ENCODE results near the gene ADAMTSL1.

The ADAMTSL1 gene

GRCh38 chr9:18785604-18786003, 311.7 kb downstream of the ADAMTSL1 start:
- DNase-seq = no peak

GRCh38 chr9:18786196-18786595, 312.2 kb downstream of the ADAMTSL1 start:
- DNase-seq = peak; percentile 23

GRCh38 chr9:18786911-18787650, 313.1 kb downstream of the ADAMTSL1 start:
- DNase-seq = no peak

DNA sequence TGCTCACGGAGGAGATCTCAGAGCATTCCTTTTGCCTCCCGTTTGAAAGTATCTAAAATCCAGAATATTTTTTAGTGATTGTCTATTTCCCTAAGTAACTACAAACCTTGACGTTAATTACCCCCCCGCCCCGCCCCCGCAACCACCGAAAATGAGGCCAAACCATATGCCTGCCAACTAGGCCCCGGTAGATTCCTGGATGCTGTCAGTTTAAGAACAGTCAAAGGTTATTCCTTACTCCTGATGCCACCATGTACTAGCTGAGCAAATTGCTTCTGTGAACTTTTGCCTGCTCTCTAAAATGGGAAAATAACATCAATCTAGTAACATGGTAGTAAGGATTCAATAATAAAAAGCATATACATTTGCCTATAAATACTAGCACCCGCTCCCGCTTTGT, 314.3 kb downstream of the ADAMTSL1 start:
- no peak for DNase-seq

- DNase-seq = no peak
These were observed 317.1 kb downstream of the ADAMTSL1 start for GRCh38 chr9:18791074-18791473.

DNA sequence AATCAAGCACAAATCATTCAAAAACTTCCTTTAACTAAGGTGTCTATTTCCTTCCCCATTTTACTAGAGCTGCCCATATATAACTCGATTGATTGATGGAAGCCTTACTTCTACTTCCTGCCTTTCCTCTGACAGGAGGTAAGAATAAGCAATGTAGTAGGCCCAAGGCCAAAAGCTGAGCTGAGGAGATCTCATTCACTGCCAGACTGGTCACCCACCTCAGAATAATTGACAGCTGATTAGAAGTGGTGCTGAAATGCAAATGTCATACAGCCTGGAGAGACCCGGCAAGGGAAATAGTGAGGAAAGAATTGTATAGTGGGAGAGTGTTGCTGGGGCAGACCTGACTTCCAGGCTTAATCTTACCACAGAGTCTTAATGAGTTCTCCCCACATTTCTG, 319.2 kb downstream of the ADAMTSL1 start:
- no peak for DNase-seq

DNA sequence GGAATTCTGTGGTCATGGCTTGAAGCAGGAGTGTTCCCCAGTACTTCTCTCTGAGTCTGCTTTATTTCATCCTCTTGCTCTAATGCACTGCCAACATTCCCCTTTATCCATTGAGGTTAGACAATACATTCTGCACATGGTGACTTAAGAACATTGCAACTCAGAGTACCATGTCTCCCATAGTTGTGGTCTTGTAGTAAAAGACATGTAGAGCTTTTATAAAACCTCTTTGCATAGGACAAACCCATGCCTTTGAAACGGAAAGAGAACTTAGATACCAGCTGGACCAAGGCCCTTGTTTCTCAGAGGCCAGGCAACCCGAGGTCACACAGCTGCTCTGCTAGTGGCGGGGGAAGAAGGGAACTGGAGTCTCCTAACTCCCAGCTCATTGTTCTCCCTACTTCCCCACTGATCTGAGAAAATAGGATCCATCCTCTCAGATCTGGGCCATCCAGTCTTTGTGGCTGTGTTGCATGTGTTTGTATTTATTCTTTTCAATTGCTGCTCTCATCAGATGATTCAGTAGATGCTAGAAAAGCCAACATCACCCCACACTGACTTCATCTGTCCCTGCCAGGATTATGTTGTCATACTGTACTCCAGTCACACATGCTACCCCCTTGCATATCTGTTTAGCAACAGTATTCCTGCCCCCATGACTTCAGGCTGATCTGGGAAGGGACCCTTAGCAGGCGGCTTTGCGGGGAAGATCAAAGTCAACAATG, 322.2 kb downstream of the ADAMTSL1 start:
- no peak for DNase-seq

GRCh38 chr9:18796696-18797270, 322.8 kb downstream of the ADAMTSL1 start:
- DNase-seq = no peak

GRCh38 chr9:18798106-18798505, 324.2 kb downstream of the ADAMTSL1 start:
- no peak for DNase-seq

DNA sequence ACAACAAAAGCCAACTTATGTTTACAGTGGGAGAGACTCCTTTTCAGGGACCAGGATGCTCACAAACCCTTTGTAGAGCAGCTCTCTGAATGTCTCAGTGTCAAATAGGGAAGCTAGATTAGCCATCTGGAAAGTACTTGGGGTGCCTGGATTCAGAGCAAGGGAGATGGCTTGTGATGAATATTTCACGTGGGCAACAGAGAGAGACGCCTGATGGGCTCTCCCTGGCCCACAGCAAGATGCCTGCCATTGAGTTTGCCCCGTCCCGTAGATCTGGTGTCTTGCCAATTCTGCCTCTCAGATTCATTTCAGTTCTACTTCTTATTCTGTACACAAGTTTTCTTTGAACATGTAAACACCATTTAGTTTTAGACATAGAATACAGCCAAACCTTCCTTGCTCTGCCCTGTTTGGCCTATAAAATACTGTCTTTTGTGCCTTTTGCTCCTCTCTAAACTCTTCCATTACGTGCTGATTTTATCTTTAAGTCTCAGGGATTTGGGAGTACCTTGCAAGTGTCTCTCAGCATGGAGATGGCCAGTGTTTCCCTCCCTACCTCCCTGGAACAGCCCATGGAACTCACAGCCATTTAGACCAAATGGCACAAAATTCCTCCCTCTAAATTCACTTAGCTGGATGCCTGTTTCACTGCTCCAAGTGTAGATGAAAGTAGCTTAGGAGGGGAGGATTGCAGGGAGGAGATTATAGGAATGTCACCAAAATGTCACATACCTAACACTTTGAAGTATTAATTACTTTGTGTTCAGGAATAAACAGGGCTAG, 324.7 kb downstream of the ADAMTSL1 start:
- no peak for DNase-seq

DNA sequence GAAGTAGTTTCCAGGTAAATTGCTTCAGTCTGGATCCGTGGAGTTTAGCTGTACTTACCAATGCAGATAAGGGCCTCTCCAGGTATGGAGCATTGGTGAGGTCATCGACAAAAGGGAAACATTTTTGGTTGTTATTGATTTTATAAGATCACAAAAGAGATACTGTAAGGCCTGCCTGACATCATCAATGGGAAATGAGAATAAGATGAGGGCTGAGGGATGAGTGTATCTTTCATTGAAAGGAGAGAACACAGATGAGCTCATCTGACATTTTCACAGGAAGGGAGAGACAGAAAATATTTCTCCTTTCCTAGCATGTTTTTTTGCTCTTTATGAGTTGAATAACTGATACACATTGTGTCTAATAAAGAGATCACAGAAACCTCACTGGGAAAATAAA, 325.5 kb downstream of the ADAMTSL1 start:
- DNase-seq = no peak

DNA sequence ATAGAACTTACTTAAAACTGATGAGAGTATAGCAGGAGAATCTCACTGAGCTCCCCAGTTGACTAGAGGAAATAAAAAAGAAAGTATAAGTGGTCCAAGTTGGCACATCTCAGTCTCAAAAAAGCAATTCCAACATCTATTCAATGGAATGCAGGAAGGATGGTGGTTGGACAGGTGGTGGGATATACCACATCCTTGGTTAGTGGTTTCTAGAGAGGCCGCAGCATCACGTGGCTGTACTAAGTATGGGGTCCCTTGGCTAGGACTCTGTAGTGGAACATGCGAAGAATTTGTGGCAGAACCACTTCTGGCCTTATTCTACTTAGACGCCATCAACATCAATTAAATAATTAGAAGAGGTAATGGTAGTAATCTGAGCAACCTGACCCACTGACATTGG, 326.6 kb downstream of the ADAMTSL1 start:
- no peak for DNase-seq

- no peak for DNase-seq
These were observed 331.4 kb downstream of the ADAMTSL1 start for GRCh38 chr9:18805386-18805785.

DNA sequence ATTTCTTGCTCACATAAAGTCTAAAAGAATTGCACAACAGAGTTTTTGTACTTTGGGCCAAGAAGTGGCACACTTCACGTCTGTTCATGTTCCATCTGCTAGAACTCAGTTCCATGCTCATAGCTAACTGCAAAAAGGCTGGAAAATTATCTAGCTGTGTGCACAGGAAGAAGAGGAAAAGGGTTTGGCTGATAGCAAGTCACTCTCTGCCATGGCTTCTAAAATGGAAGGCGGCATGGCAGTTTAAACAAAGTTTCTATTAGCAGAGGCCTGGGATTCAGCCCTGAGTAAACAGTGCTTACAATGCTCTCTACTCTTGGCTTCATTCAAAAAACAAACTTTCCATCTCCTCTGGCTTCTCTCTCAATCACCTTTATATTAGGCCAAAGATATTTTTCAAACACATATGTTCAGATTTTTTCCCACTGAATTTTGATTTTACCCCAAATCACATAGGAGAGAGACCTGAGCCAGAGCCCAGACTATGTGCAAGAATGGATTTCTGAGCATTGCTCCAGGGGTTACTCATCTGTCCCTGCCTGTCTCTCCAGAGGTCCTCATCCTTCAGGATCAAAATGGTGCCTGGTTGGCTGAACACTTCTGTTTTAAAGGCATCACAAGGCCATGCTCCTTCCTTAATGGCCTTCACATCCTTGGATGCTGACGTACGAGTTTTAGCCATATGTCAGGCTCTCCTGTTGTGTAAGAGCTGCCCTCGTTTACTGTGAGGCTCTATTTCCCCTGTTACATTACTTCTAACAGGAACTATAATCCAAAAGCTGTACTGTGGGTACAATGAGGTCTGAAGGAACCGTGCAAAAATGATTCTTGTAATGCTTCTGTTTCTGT, 332.5 kb downstream of the ADAMTSL1 start:
- DNase-seq = no peak

DNA sequence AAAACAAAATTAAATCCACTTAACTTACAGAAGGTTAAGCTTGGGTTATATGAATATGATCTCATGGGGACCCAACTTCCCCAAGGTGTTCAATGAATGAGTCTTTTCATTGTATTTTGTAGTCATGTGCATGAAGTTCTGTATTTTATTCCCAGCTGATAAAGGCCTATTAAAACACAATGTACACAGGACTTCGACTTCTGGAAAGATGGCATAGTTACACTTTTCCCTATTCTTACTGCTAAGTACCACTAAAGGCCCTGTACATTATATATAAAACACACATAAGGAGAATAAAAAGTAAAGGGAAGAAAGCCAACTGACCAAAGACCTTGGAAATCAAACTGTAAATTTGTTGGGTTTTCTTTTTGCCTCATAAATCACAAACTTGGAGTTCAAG, 336.6 kb downstream of the ADAMTSL1 start:
- no peak for DNase-seq

GRCh38 chr9:18811171-18811570, 337.2 kb downstream of the ADAMTSL1 start:
- DNase-seq = no peak

- DNase-seq = no peak
These were observed 345.5 kb downstream of the ADAMTSL1 start for GRCh38 chr9:18819418-18819817.

DNA sequence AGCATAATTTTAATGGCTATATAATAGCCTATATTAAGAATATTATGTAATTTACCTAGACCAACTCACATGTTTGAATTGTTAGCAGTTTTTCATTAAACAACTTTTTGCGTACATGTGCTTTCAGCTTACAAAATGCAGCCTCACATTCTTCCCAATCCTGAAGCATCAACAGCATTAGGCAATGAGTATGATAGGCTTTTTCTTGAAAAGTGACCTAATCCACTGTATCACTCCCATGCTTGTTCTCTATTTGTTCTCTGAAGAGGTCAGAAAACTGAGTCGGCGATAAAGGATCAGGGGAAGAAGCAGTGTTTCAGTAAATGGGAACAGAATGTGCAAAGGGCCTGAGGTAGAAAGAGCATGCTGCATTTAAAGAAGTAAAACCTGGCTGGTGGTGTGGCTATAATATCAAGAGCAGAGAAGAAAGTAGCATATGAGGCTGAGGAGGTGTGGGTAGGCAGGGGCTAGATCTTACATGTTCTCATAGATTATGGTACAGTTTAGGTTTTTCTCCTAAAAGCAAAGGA, 346.7 kb downstream of the ADAMTSL1 start:
- DNase-seq = no peak

DNA sequence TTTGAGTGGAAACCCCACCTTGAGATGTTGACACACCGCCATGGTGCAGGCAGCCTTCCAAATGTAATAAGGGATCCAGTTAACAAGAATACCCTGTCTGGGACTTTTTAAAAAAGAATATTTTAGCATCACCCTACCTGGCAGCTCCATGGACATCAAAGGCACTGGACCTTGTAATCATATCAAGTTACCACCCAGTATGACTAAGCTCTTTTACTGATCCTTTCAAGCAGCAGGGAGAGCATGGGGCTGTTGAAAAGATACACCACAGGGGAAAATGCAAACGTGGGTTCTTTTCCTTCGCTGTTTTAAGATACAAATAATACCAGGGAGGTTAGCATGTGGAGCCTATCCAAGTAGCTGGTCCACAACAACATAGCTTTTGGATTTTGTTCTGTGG, 347.8 kb downstream of the ADAMTSL1 start:
- DNase-seq = peak; percentile 25

DNA sequence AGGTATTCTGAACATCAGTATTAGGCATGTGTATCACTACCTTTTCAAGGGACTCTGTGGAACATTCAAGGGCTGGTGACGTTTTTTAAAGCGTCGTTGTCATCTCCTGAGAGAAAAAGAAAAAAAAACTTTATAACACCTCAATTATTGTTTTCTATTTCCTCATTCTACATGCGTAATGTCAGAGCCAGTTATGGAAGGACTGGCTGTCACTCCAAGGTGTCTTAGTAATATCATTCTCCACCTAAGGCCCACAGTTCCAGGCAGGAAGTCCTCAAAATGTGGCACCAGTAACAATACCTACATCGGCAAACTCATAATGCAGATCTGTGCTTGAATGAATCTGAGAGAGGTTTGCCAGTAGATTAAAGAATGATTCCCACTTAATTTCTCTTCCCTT, 348.9 kb downstream of the ADAMTSL1 start:
- DNase-seq = no peak

GRCh38 chr9:18824095-18824666, 350.2 kb downstream of the ADAMTSL1 start:
- peak; percentile 58 for DNase-seq

- no peak for DNase-seq
These were observed 351.8 kb downstream of the ADAMTSL1 start for GRCh38 chr9:18825656-18826170.
